HEK293 (cell line): ENCODE measurements around the gene EXD2.

Source experiments
- HOXD13 ChIP-seq: sonication (generic); formaldehyde crosslinking; IDR thresholded peaks from 2 replicates; pipeline ENCODE4 v1.8.0; 2022; ENCODE audit warnings: missing genetic modification reagents, borderline replicate concordance
- IKZF3 ChIP-seq: fragments of 450-650 bp; IDR thresholded peaks from 2 replicates; pipeline ENCODE4 v1.5.0; 2018; ENCODE audit warnings: missing biosample characterization, mild to moderate bottlenecking, missing genetic modification characterization, moderate library complexity
- OSR2 ChIP-seq: fragments of 450-650 bp; formaldehyde crosslinking; IDR thresholded peaks from 2 replicates; pipeline ENCODE4 v1.5.1; 2016; ENCODE audit warnings: missing biosample characterization, missing genetic modification characterization
- ZBTB21 ChIP-seq: fragments of 450-650 bp; formaldehyde crosslinking; IDR thresholded peaks from 2 replicates; pipeline ENCODE4 v1.5.1; 2017; ENCODE audit warnings: missing biosample characterization, missing genetic modification characterization
- ZBTB48 ChIP-seq: fragments of 450-650 bp; formaldehyde crosslinking; IDR thresholded peaks from 2 replicates; pipeline ENCODE4 v1.5.1; 2016; ENCODE audit warnings: missing biosample characterization, missing genetic modification characterization
- ZBTB8A ChIP-seq: fragments of 450-650 bp; formaldehyde crosslinking; IDR thresholded peaks from 2 replicates; pipeline ENCODE4 v1.5.1; 2016; ENCODE audit warnings: missing biosample characterization, missing genetic modification characterization
- ZNF121 ChIP-seq: fragments of 450-650 bp; formaldehyde crosslinking; IDR thresholded peaks from 2 replicates; pipeline ENCODE4 v1.5.1; 2016; ENCODE audit warnings: missing biosample characterization, missing genetic modification characterization
- ZNF132 ChIP-seq: fragments of 450-650 bp; formaldehyde crosslinking; IDR thresholded peaks from 2 replicates; pipeline ENCODE4 v1.5.1; 2017; ENCODE audit warnings: missing biosample characterization, missing genetic modification characterization, borderline replicate concordance
- ZNF133 ChIP-seq: fragments of 450-650 bp; formaldehyde crosslinking; IDR thresholded peaks from 2 replicates; pipeline ENCODE4 v1.5.1; 2016; ENCODE audit warnings: missing biosample characterization, missing genetic modification characterization
- ZNF324 ChIP-seq: fragments of 450-650 bp; formaldehyde crosslinking; IDR thresholded peaks from 2 replicates; pipeline ENCODE4 v1.5.1; 2016; ENCODE audit warnings: missing biosample characterization, missing genetic modification characterization
- ZNF335 ChIP-seq: fragments of 450-650 bp; formaldehyde crosslinking; conservative IDR thresholded peaks from 2 replicates; pipeline ENCODE4 v1.5.1; 2016; ENCODE audit warnings: missing biosample characterization, missing genetic modification characterization
- ZNF354C ChIP-seq: fragments of 450-650 bp; formaldehyde crosslinking; IDR thresholded peaks from 2 replicates; pipeline ENCODE4 v1.5.1; 2016; ENCODE audit warnings: missing biosample characterization, missing genetic modification characterization, low read depth, borderline replicate concordance
- ZNF423 ChIP-seq: fragments of 450-650 bp; formaldehyde crosslinking; IDR thresholded peaks from 2 replicates; pipeline ENCODE4 v1.5.1; 2016; ENCODE audit warnings: missing biosample characterization, missing genetic modification characterization
- ZNF426 ChIP-seq: fragments of 450-650 bp; formaldehyde crosslinking; IDR thresholded peaks from 2 replicates; pipeline ENCODE4 v1.5.1; 2017; ENCODE audit warnings: missing biosample characterization, missing genetic modification characterization, mild to moderate bottlenecking, inconsistent platforms, moderate library complexity
- ZNF514 ChIP-seq: fragments of 450-650 bp; formaldehyde crosslinking; IDR thresholded peaks from 2 replicates; pipeline ENCODE4 v1.5.1; 2016; ENCODE audit warnings: missing biosample characterization, missing genetic modification characterization
- ZNF529 ChIP-seq: fragments of 450-650 bp; formaldehyde crosslinking; IDR thresholded peaks from 2 replicates; pipeline ENCODE4 v1.5.1; 2017; ENCODE audit warnings: missing genetic modification characterization, missing biosample characterization; ENCODE audit not compliant: insufficient replicate concordance
- ZNF660 ChIP-seq: fragments of 450-650 bp; IDR thresholded peaks from 2 replicates; pipeline ENCODE4 v1.5.1; 2018; ENCODE audit warnings: missing biosample characterization, mild to moderate bottlenecking, missing genetic modification characterization
- ZNF670 ChIP-seq: fragments of 450-650 bp; formaldehyde crosslinking; IDR thresholded peaks from 2 replicates; pipeline ENCODE4 v1.5.1; 2016; ENCODE audit warnings: missing biosample characterization, missing genetic modification characterization, low read depth
- ZNF768 ChIP-seq: fragments of 450-650 bp; formaldehyde crosslinking; IDR thresholded peaks from 2 replicates; pipeline ENCODE4 v1.5.1; 2018; ENCODE audit warnings: missing biosample characterization, mild to moderate bottlenecking, missing genetic modification characterization
- ZNF791 ChIP-seq: fragments of 450-650 bp; formaldehyde crosslinking; IDR thresholded peaks from 2 replicates; pipeline ENCODE4 v1.5.1; 2016; ENCODE audit warnings: missing biosample characterization, missing genetic modification characterization
- TF ChIP-seq, protein P1 (sequence below): fragments of 450-650 bp; formaldehyde crosslinking; IDR thresholded peaks from 2 replicates; pipeline ENCODE4 v1.5.1; 2017; ENCODE audit warnings: missing biosample characterization, missing genetic modification characterization
- TF ChIP-seq, protein P2 (sequence below): fragments of 450-650 bp; formaldehyde crosslinking; IDR thresholded peaks from 2 replicates; pipeline ENCODE4 v1.5.1; 2016; ENCODE audit warnings: missing biosample characterization, missing genetic modification characterization
- TF ChIP-seq, protein P3 (sequence below): fragments of 450-650 bp; formaldehyde crosslinking; IDR thresholded peaks from 2 replicates; pipeline ENCODE4 v1.5.1; 2016; ENCODE audit warnings: missing biosample characterization, missing genetic modification characterization
- TF ChIP-seq, protein P4 (sequence below): fragments of 450-650 bp; formaldehyde crosslinking; IDR thresholded peaks from 2 replicates; pipeline ENCODE4 v1.5.1; 2017; ENCODE audit warnings: missing biosample characterization, mild to moderate bottlenecking, missing genetic modification characterization, moderate library complexity
- TF ChIP-seq, protein P5 (sequence below): fragments of 450-650 bp; formaldehyde crosslinking; IDR thresholded peaks from 2 replicates; pipeline ENCODE4 v1.5.1; 2016; ENCODE audit warnings: missing biosample characterization, missing genetic modification characterization, low read depth
- TF ChIP-seq, protein P6 (sequence below): fragments of 450-650 bp; formaldehyde crosslinking; IDR thresholded peaks from 2 replicates; pipeline ENCODE4 v1.5.1; 2016; ENCODE audit warnings: missing biosample characterization, missing genetic modification characterization

EXD2 gene

DNA sequence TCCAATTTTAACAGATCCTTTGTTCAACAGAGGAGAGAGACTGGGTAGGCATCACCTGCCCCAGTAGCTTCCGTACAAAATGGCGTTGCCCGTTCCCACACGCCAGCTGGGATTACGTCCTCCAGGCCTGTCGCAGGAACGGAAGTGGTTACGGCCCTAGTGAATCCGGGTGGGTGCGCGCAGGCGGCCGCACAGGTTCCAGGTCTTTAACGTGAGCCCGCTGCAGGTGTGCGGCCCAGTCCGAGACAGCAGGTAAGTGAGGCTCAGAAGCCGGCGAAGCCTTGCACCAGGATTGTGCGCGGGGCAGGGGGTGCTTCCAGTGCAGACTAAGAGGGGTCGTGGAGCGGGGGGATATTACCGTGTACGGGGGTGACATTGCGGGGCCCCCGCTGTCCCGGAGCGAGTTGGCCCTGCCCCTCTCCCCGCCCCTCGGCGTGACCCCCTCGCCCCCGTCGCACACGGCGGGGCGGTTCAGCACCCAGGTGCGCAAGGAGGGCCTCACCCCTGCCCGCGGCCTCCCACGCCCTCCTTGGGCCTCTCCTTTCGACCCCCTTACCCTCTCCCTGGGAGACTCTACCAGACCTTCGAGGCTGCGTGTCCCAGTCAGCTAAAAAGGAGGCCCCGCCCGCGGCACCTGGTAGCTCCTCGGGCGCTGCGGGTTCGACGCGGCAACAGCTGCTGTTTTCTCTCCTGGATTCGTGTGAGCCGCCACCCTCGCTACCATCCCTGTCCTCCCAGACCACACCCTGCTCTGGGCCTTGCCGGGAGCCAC is at the start of gene EXD2 (continued):
- TF ChIP-seq, protein P1, sequence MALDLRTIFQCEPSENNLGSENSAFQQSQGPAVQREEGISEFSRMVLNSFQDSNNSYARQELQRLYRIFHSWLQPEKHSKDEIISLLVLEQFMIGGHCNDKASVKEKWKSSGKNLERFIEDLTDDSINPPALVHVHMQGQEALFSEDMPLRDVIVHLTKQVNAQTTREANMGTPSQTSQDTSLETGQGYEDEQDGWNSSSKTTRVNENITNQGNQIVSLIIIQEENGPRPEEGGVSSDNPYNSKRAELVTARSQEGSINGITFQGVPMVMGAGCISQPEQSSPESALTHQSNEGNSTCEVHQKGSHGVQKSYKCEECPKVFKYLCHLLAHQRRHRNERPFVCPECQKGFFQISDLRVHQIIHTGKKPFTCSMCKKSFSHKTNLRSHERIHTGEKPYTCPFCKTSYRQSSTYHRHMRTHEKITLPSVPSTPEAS, result peak; percentile 49; the same call in 1 of the 2 replicates
- TF ChIP-seq ZNF514 (tag by site-specific recombination) (no peak), ZNF324 (tag by site-specific recombination) (peak; percentile 98), ZBTB8A (tag by site-specific recombination) (no peak; the same call in none of the 2 replicates), ZNF660 (tag by site-specific recombination) (peak; percentile 86), ZNF335 (tag by site-specific recombination) (peak; percentile 89), OSR2 (peak; percentile 33; the same call in 1 of the 2 replicates), ZNF354C (tag by site-specific recombination) (no peak), ZNF133 (no peak), ZNF132 (tag by site-specific recombination) (no peak), ZNF670 (no peak), ZNF791 (no peak), ZNF426 (tag by site-specific recombination) (no peak), HOXD13 (no peak), ZBTB21 (peak; percentile 70), ZNF768 (no peak), ZNF423 (no peak), ZBTB48 (peak; percentile 64; the same call in 1 of the 2 replicates), ZNF121 (tag by site-specific recombination) (peak; percentile 53; the same call in 1 of the 2 replicates), IKZF3 (no peak), ZNF529 (no peak)
- TF ChIP-seq, protein P2, sequence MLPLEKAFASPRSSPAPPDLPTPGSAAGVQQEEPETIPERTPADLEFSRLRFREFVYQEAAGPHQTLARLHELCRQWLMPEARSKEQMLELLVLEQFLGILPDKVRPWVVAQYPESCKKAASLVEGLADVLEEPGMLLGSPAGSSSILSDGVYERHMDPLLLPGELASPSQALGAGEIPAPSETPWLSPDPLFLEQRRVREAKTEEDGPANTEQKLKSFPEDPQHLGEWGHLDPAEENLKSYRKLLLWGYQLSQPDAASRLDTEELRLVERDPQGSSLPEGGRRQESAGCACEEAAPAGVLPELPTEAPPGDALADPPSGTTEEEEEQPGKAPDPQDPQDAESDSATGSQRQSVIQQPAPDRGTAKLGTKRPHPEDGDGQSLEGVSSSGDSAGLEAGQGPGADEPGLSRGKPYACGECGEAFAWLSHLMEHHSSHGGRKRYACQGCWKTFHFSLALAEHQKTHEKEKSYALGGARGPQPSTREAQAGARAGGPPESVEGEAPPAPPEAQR (tag by site-specific recombination), result peak; percentile 73; the same call in 1 of the 2 replicates
- TF ChIP-seq, protein P3, sequence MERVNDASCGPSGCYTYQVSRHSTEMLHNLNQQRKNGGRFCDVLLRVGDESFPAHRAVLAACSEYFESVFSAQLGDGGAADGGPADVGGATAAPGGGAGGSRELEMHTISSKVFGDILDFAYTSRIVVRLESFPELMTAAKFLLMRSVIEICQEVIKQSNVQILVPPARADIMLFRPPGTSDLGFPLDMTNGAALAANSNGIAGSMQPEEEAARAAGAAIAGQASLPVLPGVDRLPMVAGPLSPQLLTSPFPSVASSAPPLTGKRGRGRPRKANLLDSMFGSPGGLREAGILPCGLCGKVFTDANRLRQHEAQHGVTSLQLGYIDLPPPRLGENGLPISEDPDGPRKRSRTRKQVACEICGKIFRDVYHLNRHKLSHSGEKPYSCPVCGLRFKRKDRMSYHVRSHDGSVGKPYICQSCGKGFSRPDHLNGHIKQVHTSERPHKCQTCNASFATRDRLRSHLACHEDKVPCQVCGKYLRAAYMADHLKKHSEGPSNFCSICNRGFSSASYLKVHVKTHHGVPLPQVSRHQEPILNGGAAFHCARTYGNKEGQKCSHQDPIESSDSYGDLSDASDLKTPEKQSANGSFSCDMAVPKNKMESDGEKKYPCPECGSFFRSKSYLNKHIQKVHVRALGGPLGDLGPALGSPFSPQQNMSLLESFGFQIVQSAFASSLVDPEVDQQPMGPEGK, result peak; percentile 96
- TF ChIP-seq, protein P4, sequence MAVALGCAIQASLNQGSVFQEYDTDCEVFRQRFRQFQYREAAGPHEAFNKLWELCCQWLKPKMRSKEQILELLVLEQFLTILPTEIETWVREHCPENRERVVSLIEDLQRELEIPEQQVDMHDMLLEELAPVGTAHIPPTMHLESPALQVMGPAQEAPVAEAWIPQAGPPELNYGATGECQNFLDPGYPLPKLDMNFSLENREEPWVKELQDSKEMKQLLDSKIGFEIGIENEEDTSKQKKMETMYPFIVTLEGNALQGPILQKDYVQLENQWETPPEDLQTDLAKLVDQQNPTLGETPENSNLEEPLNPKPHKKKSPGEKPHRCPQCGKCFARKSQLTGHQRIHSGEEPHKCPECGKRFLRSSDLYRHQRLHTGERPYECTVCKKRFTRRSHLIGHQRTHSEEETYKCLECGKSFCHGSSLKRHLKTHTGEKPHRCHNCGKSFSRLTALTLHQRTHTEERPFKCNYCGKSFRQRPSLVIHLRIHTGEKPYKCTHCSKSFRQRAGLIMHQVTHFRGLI (tag by site-specific recombination), result 0 out of 2 replicates have a peak, but pooled peaks have one; percentile 29
- TF ChIP-seq, protein P5, sequence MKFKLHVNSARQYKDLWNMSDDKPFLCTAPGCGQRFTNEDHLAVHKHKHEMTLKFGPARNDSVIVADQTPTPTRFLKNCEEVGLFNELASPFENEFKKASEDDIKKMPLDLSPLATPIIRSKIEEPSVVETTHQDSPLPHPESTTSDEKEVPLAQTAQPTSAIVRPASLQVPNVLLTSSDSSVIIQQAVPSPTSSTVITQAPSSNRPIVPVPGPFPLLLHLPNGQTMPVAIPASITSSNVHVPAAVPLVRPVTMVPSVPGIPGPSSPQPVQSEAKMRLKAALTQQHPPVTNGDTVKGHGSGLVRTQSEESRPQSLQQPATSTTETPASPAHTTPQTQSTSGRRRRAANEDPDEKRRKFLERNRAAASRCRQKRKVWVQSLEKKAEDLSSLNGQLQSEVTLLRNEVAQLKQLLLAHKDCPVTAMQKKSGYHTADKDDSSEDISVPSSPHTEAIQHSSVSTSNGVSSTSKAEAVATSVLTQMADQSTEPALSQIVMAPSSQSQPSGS (tag by site-specific recombination), result peak; percentile 82
- TF ChIP-seq, protein P6, sequence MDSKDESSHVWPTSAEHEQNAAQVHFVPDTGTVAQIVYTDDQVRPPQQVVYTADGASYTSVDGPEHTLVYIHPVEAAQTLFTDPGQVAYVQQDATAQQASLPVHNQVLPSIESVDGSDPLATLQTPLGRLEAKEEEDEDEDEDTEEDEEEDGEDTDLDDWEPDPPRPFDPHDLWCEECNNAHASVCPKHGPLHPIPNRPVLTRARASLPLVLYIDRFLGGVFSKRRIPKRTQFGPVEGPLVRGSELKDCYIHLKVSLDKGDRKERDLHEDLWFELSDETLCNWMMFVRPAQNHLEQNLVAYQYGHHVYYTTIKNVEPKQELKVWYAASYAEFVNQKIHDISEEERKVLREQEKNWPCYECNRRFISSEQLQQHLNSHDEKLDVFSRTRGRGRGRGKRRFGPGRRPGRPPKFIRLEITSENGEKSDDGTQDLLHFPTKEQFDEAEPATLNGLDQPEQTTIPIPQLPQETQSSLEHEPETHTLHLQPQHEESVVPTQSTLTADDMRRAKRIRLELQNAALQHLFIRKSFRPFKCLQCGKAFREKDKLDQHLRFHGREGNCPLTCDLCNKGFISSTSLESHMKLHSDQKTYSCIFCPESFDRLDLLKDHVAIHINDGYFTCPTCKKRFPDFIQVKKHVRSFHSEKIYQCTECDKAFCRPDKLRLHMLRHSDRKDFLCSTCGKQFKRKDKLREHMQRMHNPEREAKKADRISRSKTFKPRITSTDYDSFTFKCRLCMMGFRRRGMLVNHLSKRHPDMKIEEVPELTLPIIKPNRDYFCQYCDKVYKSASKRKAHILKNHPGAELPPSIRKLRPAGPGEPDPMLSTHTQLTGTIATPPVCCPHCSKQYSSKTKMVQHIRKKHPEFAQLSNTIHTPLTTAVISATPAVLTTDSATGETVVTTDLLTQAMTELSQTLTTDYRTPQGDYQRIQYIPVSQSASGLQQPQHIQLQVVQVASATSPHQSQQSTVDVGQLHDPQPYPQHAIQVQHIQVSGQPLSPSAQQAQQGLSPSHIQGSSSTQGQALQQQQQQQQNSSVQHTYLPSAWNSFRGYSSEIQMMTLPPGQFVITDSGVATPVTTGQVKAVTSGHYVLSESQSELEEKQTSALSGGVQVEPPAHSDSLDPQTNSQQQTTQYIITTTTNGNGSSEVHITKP (tag by site-specific recombination), result peak; percentile 96
